ENCODE results near the gene KHNYN.
"Not testable (repeated sequence)": the region's sequence is repeated elsewhere in the genome, so short reads cannot be mapped to it uniquely, and the experiment has no call there.

The KHNYN gene

DNA sequence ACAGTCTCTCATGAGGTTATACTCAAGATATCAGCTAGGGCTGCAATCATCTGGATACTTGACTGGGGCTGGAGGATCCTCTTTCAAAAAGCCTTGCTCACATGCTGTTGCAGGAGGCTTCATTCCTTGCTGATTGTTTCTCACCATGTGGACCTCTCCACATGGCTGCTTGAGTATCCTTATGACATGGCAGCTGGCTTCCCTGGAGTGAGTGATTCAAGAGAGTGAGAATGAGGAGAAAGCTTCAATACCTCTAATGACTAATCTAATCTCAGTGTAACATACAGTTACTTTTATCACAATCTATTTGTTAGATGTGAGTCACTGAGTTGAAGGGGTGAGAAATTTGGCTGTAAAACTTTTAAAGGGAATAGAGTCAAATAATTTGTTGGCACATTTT, 27.2 kb downstream of the KHNYN start:
- no peaks in the 10 kb centered on the region for H3K9me3 ChIP-seq (ENCODE audit: control insufficient read depth, low read length)

DNA sequence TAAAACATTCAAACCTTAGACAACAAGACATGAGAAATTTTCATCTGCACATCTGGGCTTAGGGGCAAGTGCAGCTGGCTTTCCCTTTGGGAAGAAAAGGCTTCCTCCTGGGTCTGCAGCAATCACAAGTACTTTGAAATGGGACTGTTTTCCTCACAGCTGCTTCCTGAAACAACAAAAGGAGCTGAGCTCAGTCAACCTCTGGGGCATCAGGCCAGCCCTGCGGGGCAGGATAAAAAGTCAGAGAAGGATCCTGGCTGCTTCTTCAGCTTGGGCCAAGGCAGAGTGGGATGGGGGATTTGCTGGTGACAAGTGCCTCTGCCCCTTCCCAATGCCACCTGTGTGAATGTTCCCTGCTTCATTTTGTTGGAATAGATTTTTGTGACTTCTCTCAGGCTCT, 29.0 kb downstream of the KHNYN start:
- Histone ChIP-seq H3K27me3 (ENCODE audit: control insufficient read depth, insufficient read depth, low read length, poor library complexity, severe bottlenecking) (no peaks in the 10 kb centered on the region), H3K36me3 (ENCODE audit: control insufficient read depth, insufficient read depth, low read length) (no peaks in the 10 kb centered on the region), H3K4me1 (ENCODE audit: control insufficient read depth, insufficient read depth, low read length) (no peaks in the 10 kb centered on the region), H3K9me3 (ENCODE audit: control insufficient read depth, low read length) (no peaks in the 10 kb centered on the region), H3K27ac (ENCODE audit: insufficient read depth, low read depth, low read length, poor library complexity, severe bottlenecking) (no peak overlapping the region), H3K4me3 (ENCODE audit: insufficient read depth, low read depth, low read length) (no peak overlapping the region)
- WGBS, 2 experiments: 72 to 76% methylated on average over 1 of the region's 1 CpG

More for the DNA sequence above, 27.2 kb downstream of the KHNYN start:
- H3K27ac ChIP-seq (ENCODE audit: insufficient read depth, low read depth, low read length, poor library complexity, severe bottlenecking): no peak overlapping the region
- H3K36me3 ChIP-seq (ENCODE audit: control insufficient read depth, insufficient read depth, low read length): no peaks in the 10 kb centered on the region
- H3K4me1 ChIP-seq (ENCODE audit: control insufficient read depth, insufficient read depth, low read length): no peaks in the 10 kb centered on the region
- no peak overlapping the region for H3K4me3 ChIP-seq (ENCODE audit: insufficient read depth, low read depth, low read length)
- H3K27me3 ChIP-seq (ENCODE audit: control insufficient read depth, insufficient read depth, low read length, poor library complexity, severe bottlenecking): no peaks in the 10 kb centered on the region

DNA sequence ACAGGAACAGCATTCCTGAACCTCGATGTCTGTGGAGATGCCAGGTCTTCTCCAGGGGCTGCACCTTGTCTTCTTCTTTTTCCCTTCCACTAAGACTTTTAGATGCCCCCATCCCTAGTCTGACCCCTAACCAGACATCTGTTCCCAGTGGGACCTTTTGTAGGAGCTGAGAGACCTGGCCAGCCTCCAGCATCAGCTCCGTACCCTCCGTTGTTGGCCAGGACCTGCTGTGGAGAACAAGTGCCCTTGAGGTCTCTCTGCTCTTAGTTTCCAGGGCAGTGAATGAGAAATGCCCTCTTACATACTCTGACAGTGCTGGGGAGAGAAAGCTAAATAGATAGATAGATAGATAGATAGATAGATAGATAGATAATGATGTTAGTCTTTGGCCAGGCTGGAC, 29.6 kb downstream of the KHNYN start:
- H3K4me1 ChIP-seq (ENCODE audit: control insufficient read depth, insufficient read depth, low read length): no peaks in the 10 kb centered on the region
- WGBS, 2 experiments: 93 to 94% methylated on average over 3 of the region's 3 CpGs

DNA sequence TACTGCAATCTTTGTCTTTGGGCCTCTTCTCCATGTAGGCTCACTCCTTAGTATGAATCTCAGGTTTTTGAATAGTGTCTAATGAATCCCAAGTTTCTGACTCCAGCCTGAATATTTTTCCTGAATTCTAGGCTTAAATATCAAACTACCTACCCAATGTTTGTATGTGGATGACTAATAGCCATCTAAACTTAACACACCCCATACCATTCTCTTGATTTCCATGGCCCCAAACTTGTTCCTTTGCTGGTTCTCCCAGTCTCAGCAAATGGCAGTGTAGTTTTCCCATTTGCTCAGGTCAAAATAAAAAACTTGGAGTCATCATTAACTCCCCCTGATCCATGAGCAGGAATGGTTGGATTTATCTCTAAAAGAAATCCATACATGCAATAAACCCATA, 31.6 kb downstream of the KHNYN start:
- no peaks in the 10 kb centered on the region for H3K36me3 ChIP-seq (ENCODE audit: control insufficient read depth, insufficient read depth, low read length)
- H3K27ac ChIP-seq (ENCODE audit: insufficient read depth, low read depth, low read length, poor library complexity, severe bottlenecking): no peak overlapping the region
- H3K9me3 ChIP-seq (ENCODE audit: control insufficient read depth, low read length): no peaks in the 10 kb centered on the region
- H3K27me3 ChIP-seq (ENCODE audit: control insufficient read depth, insufficient read depth, low read length, poor library complexity, severe bottlenecking): no peaks in the 10 kb centered on the region
- H3K4me3 ChIP-seq (ENCODE audit: insufficient read depth, low read depth, low read length): no peak overlapping the region
- H3K4me1 ChIP-seq (ENCODE audit: control insufficient read depth, insufficient read depth, low read length): no peaks in the 10 kb centered on the region

More for the DNA sequence above, 29.6 kb downstream of the KHNYN start:
- H3K27ac ChIP-seq (ENCODE audit: insufficient read depth, low read depth, low read length, poor library complexity, severe bottlenecking): no peak overlapping the region
- no peaks in the 10 kb centered on the region for H3K36me3 ChIP-seq (ENCODE audit: control insufficient read depth, insufficient read depth, low read length)
- no peaks in the 10 kb centered on the region for H3K9me3 ChIP-seq (ENCODE audit: control insufficient read depth, low read length)
- H3K27me3 ChIP-seq (ENCODE audit: control insufficient read depth, insufficient read depth, low read length, poor library complexity, severe bottlenecking): no peaks in the 10 kb centered on the region
- no peak overlapping the region for H3K4me3 ChIP-seq (ENCODE audit: insufficient read depth, low read depth, low read length)

DNA sequence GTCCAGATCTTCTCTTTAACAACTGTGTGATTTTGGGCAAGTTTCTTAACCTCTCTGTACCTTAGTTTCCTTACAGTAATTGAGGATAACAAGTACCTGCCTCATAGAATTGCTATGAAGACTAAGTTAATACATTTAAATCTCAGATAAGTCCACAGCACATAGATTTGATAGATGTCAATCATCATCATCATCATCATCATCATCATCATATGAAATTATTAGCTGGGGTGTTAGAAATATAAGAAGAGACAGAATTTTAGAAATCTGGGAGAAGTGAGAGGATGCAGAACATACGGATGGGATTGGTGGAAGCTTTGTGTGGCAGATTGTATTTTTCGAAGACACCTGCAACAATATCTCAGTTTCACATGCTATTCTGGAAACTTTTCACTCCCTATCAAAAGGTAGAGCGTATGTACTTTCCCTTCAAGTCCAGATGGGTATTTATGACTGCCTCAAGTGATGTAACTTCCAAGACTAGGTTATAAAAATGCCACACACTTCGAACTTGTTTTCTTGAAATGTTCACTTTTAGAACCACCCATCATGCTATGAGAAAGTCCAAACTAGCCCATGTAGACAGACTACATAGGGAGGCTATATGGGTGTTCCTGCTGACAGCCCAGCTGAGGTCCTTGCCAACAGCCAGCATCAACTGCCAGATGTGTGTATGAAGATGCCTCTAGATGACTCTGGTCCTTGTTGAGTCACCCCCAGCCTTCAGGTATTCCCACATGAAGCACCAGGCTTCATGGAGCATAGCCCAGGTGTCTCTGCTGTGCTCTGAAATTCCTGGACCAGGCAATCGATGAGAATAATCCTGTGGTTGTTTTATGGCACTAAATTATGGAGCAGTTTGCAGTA, 33.5 kb downstream of the KHNYN start:
- no peak overlapping the region for H3K27ac ChIP-seq (ENCODE audit: insufficient read depth, low read depth, low read length, poor library complexity, severe bottlenecking)
- H3K4me1 ChIP-seq (ENCODE audit: control insufficient read depth, insufficient read depth, low read length): no peaks in the 10 kb centered on the region
- no peak overlapping the region for H3K4me3 ChIP-seq (ENCODE audit: insufficient read depth, low read depth, low read length)
- 53 to 56% methylated on average over 5 of the region's 5 CpGs for WGBS, 2 experiments
- H3K36me3 ChIP-seq (ENCODE audit: control insufficient read depth, insufficient read depth, low read length): no peaks in the 10 kb centered on the region
- no peaks in the 10 kb centered on the region for H3K27me3 ChIP-seq (ENCODE audit: control insufficient read depth, insufficient read depth, low read length, poor library complexity, severe bottlenecking)
- H3K9me3 ChIP-seq (ENCODE audit: control insufficient read depth, low read length): no peaks in the 10 kb centered on the region

DNA sequence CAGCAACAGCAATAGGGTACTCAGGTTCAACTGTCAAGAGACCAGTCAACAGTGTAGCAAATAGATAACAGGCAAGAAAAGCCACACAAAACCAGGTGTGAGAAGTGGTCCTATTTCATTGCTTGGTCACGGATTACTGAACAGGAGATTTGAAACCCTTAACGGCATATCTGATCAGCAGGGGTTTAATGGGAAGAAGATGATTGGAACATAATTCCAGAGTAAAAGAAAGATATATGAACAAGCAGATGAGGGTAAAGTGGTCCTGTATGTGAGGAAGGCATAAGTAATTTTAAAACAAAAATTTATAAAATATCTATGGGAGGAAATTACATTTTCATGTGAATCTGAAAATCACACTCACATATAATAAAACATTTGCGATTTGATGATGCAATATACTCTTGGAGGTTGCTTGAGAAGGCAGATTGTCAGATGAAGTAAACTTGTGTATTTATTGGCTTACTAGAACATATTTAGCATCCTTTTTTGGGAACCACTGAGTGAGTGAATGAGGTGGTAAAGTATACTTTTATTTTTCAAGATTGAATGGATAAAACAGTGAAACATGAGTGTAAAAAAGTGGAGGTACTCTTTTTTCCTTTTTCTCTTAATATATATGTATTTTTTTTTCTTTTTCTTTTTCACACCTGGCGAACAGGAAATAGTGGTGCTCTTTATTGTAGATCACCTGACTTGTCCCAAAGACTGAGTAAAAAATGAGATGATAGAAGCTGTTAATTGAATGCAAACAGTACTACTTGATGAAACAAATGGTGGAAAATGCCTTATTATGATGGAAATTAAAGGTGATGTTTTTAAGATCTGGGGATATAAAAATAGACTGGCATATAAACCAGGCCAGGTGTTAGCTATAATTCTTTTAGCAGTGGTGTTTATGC, 34.4 kb downstream of the KHNYN start:
- no peaks in the 10 kb centered on the region for H3K27me3 ChIP-seq (ENCODE audit: control insufficient read depth, insufficient read depth, low read length, poor library complexity, severe bottlenecking)
- no peaks in the 10 kb centered on the region for H3K36me3 ChIP-seq (ENCODE audit: control insufficient read depth, insufficient read depth, low read length)
- H3K4me1 ChIP-seq (ENCODE audit: control insufficient read depth, insufficient read depth, low read length): no peaks in the 10 kb centered on the region
- H3K9me3 ChIP-seq (ENCODE audit: control insufficient read depth, low read length): no peaks in the 10 kb centered on the region
- H3K4me3 ChIP-seq (ENCODE audit: insufficient read depth, low read depth, low read length): no peak overlapping the region
- no peak overlapping the region for H3K27ac ChIP-seq (ENCODE audit: insufficient read depth, low read depth, low read length, poor library complexity, severe bottlenecking)
- 65 to 69% methylated on average over 3 to 4 of the region's 4 CpGs for WGBS, 2 experiments

DNA sequence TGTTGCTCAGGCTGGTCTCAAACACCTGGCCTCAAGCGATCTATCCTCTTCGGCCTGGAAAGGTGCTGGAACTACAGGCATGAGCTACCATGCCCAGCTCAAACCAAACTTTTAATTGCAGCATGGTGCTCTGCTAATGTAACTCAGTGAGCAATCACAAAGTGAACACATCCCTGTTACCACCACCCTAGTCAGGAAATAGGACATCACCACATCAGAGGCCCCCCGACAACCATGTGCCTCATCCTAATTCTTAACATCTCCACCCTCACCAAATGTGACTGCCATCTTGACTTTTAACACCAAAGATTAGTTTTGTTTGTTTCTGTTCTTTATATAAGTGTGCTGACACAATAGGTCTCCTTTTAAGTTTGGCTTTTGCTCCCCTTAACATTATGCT, 35.6 kb downstream of the KHNYN start:
- H3K4me3 ChIP-seq (ENCODE audit: insufficient read depth, low read depth, low read length): no peak overlapping the region

DNA sequence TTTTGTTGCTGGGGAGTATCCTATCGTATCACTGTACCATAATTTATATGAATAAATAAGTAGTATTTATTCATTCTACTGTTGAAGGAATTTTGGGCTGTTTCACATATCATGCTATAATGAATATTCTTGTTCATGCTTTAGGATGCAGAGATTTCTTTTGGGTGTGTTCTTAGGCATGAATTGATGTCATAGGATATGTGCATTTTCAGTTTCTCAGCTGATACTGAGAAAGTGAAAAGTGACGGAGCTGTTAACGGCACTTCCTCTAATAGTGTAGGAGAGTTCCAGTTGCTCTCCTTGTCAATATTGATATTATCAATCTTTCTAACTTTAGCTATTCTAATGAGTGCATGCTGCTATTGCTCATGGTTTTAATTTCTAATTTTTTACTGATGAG, 36.1 kb downstream of the KHNYN start:
- no peak overlapping the region for H3K27ac ChIP-seq (ENCODE audit: insufficient read depth, low read depth, low read length, poor library complexity, severe bottlenecking)
- WGBS, 2 experiments: 100% methylated on average over 2 of the region's 3 CpGs
- H3K4me3 ChIP-seq (ENCODE audit: insufficient read depth, low read depth, low read length): no peak overlapping the region
- H3K36me3 ChIP-seq (ENCODE audit: control insufficient read depth, insufficient read depth, low read length): no peaks in the 10 kb centered on the region
- no peaks in the 10 kb centered on the region for H3K4me1 ChIP-seq (ENCODE audit: control insufficient read depth, insufficient read depth, low read length)
- H3K27me3 ChIP-seq (ENCODE audit: control insufficient read depth, insufficient read depth, low read length, poor library complexity, severe bottlenecking): no peaks in the 10 kb centered on the region
- H3K9me3 ChIP-seq (ENCODE audit: control insufficient read depth, low read length): no peaks in the 10 kb centered on the region

More for the DNA sequence above, 35.6 kb downstream of the KHNYN start:
- Histone ChIP-seq H3K9me3 (ENCODE audit: control insufficient read depth, low read length) (no peaks in the 10 kb centered on the region), H3K36me3 (ENCODE audit: control insufficient read depth, insufficient read depth, low read length) (no peaks in the 10 kb centered on the region), H3K4me1 (ENCODE audit: control insufficient read depth, insufficient read depth, low read length) (no peaks in the 10 kb centered on the region), H3K27ac (ENCODE audit: insufficient read depth, low read depth, low read length, poor library complexity, severe bottlenecking) (no peak overlapping the region), H3K27me3 (ENCODE audit: control insufficient read depth, insufficient read depth, low read length, poor library complexity, severe bottlenecking) (no peaks in the 10 kb centered on the region)
- WGBS, 2 experiments: 93 to 94% methylated on average over 3 of the region's 3 CpGs

DNA sequence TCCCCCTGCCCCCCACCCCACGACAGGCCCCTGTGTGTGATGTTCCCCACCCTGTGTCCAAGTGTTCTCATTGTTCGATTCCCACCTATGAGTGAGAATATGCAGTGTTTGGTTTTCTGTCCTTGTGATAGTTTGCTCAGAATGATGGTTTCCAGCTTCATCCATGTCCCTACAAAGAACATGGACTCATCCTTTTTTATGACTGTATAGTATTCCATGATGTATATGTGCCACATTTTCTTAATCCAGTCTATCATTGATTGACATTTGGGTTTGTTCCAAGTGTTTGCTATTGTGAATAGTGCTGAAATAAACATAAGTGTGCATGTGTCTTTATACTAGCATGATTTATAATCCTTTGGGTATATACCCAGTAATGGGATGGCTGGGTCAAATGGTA, 40.7 kb downstream of the KHNYN start:
- H3K4me1 ChIP-seq (ENCODE audit: control insufficient read depth, insufficient read depth, low read length); H3K36me3 ChIP-seq (ENCODE audit: control insufficient read depth, insufficient read depth, low read length); H3K4me3 ChIP-seq (ENCODE audit: insufficient read depth, low read depth, low read length); H3K27me3 ChIP-seq (ENCODE audit: control insufficient read depth, insufficient read depth, low read length, poor library complexity, severe bottlenecking); H3K27ac ChIP-seq (ENCODE audit: insufficient read depth, low read depth, low read length, poor library complexity, severe bottlenecking); H3K9me3 ChIP-seq (ENCODE audit: control insufficient read depth, low read length): not testable (repeated sequence)
- WGBS, 2 experiments: no CpG with 5 or more reads among the region's 2 CpGs

DNA sequence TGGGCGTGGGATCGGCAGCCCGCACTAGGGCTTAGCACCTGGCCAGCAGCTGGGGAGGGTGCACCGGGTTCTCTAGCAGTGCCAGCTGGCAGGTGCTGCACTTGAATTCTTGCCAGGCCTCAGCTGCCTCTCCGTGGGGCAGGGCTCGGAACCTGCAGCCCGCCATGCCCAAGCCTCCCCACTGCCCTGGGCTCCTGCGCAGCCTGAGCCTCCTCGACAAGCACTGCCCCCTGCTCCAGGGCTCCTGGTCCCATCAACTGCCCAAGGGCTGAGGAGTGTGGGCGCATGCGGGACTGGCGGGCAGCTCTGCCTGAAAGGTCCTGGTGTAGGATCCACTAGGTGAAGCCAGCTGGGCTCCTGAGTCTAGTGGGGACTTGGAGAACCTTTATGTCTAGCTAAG, 43.5 kb downstream of the KHNYN start:
- Histone ChIP-seq H3K4me3 (ENCODE audit: insufficient read depth, low read depth, low read length) (no peak overlapping the region), H3K9me3 (ENCODE audit: control insufficient read depth, low read length) (no peaks in the 10 kb centered on the region), H3K27ac (ENCODE audit: insufficient read depth, low read depth, low read length, poor library complexity, severe bottlenecking) (no peak overlapping the region), H3K4me1 (ENCODE audit: control insufficient read depth, insufficient read depth, low read length) (no peaks in the 10 kb centered on the region), H3K36me3 (ENCODE audit: control insufficient read depth, insufficient read depth, low read length) (no peaks in the 10 kb centered on the region), H3K27me3 (ENCODE audit: control insufficient read depth, insufficient read depth, low read length, poor library complexity, severe bottlenecking) (no peaks in the 10 kb centered on the region)
- WGBS, 2 experiments: 62 to 63% methylated on average over 12 of the region's 12 CpGs

Measured in ectodermal cell (in vitro differentiated cells).